Fibroblast of lung (primary cell): Measurements from ENCODE around the gene COL6A2. TPM values are rescaled to one million over a fixed set of nuclear protein-coding genes. Genes with fewer than 3 reads are reported as not detected.

ENCODE experiments used
- DNase-seq, 2 donors: peaks; one replicate each; pipeline versions ENCODE4 v3.0.0 to v3.0.0-alpha.2; 2010; ENCODE audit warnings: low read depth in 2 of 2
- H2AFZ ChIP-seq: 2 replicates; pipeline ENCODE4 v1.5.1; 2012; ENCODE audit warnings: low read length, control low read depth, inconsistent platforms
- H3K27ac ChIP-seq: 2 replicates; pipeline ENCODE4 v1.5.1; 2011; ENCODE audit warnings: low read length, control low read depth; ENCODE audit not compliant: insufficient read depth
- H3K27me3 ChIP-seq: 2 replicates; pipeline ENCODE4 v1.5.1; 2011; ENCODE audit warnings: mild to moderate bottlenecking, low read length; ENCODE audit not compliant: control insufficient read depth, insufficient read depth
- H3K36me3 ChIP-seq: 2 replicates; pipeline ENCODE4 v1.5.1; 2011; ENCODE audit warnings: low read length; ENCODE audit not compliant: control insufficient read depth, insufficient read depth
- H3K4me1 ChIP-seq: 2 replicates; pipeline ENCODE4 v1.5.1; 2011; ENCODE audit warnings: low read length; ENCODE audit not compliant: control insufficient read depth, insufficient read depth; ENCODE audit errors: extremely low read depth
- H3K4me2 ChIP-seq: 2 replicates; pipeline ENCODE4 v1.5.1; 2011; ENCODE audit warnings: low read length, control low read depth; ENCODE audit not compliant: insufficient read depth; ENCODE audit errors: extremely low read depth
- H3K4me3 ChIP-seq, 4 experiments: fragments of 200-600 bp in 1 of 4; sonication (generic) in 1 of 4; replicated peaks in 1 of 4; 2 replicates each; pipeline ENCODE4 v1.5.1; 2011 to 2016; ENCODE audit warnings: low read length in 4 of 4, low read depth in 3 of 4, mild to moderate bottlenecking in 3 of 4, control low read depth in 2 of 4, inconsistent platforms in 1 of 4, mixed read lengths in 1 of 4; ENCODE audit not compliant: insufficient read depth in 1 of 4; ENCODE audit errors: control extremely low read depth in 1 of 4
- H3K79me2 ChIP-seq: 2 replicates; pipeline ENCODE4 v1.5.1; 2012; ENCODE audit warnings: mild to moderate bottlenecking, low read length, inconsistent platforms; ENCODE audit not compliant: control insufficient read depth, insufficient read depth
- H3K9ac ChIP-seq: 2 replicates; pipeline ENCODE4 v1.5.1; 2011; ENCODE audit warnings: mild to moderate bottlenecking, low read length, control low read depth; ENCODE audit not compliant: insufficient read depth
- H3K9me3 ChIP-seq: 2 replicates; pipeline ENCODE4 v1.5.1; 2012; ENCODE audit warnings: low read depth, low read length; ENCODE audit not compliant: control insufficient read depth, insufficient read depth
- H4K20me1 ChIP-seq: 2 replicates; pipeline ENCODE4 v1.5.1; 2011; ENCODE audit warnings: low read length; ENCODE audit not compliant: control insufficient read depth, insufficient read depth; ENCODE audit errors: extremely low read depth
- EZH2 ChIP-seq: IDR thresholded peaks from 2 replicates; pipeline ENCODE4 v1.5.1; 2012; ENCODE audit warnings: low read length, control low read depth, mild to moderate bottlenecking; ENCODE audit errors: missing control alignments
- polyA plus RNA-seq, 2 donors: library from polyadenylated mRNA; depleted of rRNA in 1 of 2; stranded (reverse) in 1 of 2; unstranded in 1 of 2; fragments of >200 nt; gene quantifications; 2 replicates each; pipeline ENCODE4 v1.2.1, GENCODE V29; 2011 to 2012; ENCODE audit warnings: missing spikeins in 1 of 2
- total RNA-seq: library from RNA; depleted of rRNA; stranded (reverse); fragments of >200 nt; gene quantifications from 2 replicates; pipeline ENCODE4 v1.2.1, GENCODE V29; 2014
- TF ChIP-seq, protein P1 (sequence below), 2 donors: IDR thresholded peaks in 1 of 2; conservative IDR thresholded peaks in 1 of 2; 1 replicate in 1 of 2; 2 replicates in 1 of 2; pipeline ENCODE4 v1.5.1; 2011 to 2012; ENCODE audit warnings: low read length in 2 of 2, control low read depth in 1 of 2, inconsistent platforms in 1 of 2, low read depth in 1 of 2, mild to moderate bottlenecking in 1 of 2

Gene COL6A2
- total and polyA plus RNA-seq, 2 donors (not counting 1 experiment from before 2014, with no cell fraction given), result 702 to 782 TPM

DNA sequence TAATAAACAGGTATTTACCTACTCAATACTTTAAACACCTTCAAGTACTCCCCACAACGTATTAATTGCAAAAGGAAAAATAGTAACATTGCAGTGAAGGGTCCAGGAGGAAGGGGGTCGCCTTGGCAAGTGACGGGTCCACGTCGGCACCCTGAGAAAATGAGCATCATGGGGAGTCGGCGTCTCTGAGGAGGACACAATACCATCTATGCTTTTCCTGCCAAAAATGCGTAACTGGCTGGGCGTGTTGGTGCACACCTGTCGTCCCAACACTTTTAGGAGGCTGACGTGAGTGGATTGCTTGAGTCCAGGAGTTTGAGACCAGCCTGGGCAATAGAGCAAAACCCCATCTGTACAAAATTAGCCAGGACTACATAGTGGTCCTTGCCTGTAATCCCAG, 50.2 kb downstream of the COL6A2 start:
- H3K9ac ChIP-seq, result no peak overlapping the region
- H3K36me3 ChIP-seq, result no peaks in the 10 kb centered on the region
- no peaks in the 10 kb centered on the region for H3K9me3 ChIP-seq
- H3K4me2 ChIP-seq, result no peak overlapping the region
- H3K27ac ChIP-seq, result no peak overlapping the region
- H2AFZ ChIP-seq, result no peak overlapping the region
- H3K27me3 ChIP-seq, result no peaks in the 10 kb centered on the region
- H3K4me3 ChIP-seq, result no peak overlapping the region
- TF ChIP-seq EZH2, result no peak
- TF ChIP-seq, protein P1, sequence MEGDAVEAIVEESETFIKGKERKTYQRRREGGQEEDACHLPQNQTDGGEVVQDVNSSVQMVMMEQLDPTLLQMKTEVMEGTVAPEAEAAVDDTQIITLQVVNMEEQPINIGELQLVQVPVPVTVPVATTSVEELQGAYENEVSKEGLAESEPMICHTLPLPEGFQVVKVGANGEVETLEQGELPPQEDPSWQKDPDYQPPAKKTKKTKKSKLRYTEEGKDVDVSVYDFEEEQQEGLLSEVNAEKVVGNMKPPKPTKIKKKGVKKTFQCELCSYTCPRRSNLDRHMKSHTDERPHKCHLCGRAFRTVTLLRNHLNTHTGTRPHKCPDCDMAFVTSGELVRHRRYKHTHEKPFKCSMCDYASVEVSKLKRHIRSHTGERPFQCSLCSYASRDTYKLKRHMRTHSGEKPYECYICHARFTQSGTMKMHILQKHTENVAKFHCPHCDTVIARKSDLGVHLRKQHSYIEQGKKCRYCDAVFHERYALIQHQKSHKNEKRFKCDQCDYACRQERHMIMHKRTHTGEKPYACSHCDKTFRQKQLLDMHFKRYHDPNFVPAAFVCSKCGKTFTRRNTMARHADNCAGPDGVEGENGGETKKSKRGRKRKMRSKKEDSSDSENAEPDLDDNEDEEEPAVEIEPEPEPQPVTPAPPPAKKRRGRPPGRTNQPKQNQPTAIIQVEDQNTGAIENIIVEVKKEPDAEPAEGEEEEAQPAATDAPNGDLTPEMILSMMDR (conservative IDR thresholded peaks at IDR 0.05 in 1 of 2, IDR thresholded peaks at IDR 0.05 in 1 of 2; ENCODE audit: low read depth in 1 of 2, low read length in 2 of 2), result no peak
- no peaks in the 10 kb centered on the region for H3K79me2 ChIP-seq
- peaks cover 3% of the 10 kb centered on the region for H3K4me1 ChIP-seq
- DNase-seq, result no peak
- no peaks in the 10 kb centered on the region for H4K20me1 ChIP-seq

DNA sequence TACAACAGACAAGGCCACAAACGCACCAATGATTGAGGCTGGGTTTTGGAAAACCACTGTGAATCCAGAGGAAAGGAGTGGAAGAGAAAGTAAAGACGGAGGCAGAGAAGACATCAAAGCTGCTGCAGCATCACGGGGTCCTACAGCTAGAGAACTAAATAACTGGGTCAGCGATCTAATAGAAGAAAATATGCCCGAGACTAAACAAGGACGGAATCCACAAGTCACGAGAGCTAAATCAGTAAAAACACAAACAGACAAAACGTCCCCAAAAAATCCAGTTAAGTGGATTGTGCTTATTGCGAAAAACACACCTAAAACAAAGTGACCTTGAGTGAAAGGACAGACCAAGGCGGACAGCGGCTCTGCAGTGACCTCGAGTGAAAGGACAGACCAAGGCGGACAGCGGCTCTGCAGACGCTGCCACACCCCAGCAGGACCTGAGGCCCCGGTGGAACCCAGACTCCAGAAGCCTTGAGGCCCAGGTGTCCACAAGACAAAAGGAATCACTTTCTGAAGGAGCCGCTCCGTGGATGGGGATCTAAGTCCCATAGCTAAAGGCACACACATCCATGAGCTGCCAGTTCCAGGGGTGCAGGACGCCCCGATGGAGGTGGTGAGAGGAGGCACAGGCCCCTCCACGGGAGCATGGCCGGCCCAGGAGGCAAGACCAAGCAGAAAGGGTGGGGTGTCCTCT, 51.4 kb downstream of the COL6A2 start:
- Histone ChIP-seq H3K9me3 (no peaks in the 10 kb centered on the region), H3K4me2 (no peak overlapping the region), H3K4me3 (no peak overlapping the region), H3K27me3 (no peaks in the 10 kb centered on the region), H3K79me2 (no peaks in the 10 kb centered on the region), H3K4me1 (peaks cover 2% of the 10 kb centered on the region), H4K20me1 (no peaks in the 10 kb centered on the region), H3K36me3 (no peaks in the 10 kb centered on the region), H3K9ac (no peak overlapping the region), H3K27ac (no peak overlapping the region), H2AFZ (no peak overlapping the region)
- no peak for DNase-seq
- no peak for TF ChIP-seq EZH2
- TF ChIP-seq, protein P1 (conservative IDR thresholded peaks at IDR 0.05 in 1 of 2, IDR thresholded peaks at IDR 0.05 in 1 of 2; ENCODE audit: low read depth in 1 of 2, low read length in 2 of 2), result no peak

DNA sequence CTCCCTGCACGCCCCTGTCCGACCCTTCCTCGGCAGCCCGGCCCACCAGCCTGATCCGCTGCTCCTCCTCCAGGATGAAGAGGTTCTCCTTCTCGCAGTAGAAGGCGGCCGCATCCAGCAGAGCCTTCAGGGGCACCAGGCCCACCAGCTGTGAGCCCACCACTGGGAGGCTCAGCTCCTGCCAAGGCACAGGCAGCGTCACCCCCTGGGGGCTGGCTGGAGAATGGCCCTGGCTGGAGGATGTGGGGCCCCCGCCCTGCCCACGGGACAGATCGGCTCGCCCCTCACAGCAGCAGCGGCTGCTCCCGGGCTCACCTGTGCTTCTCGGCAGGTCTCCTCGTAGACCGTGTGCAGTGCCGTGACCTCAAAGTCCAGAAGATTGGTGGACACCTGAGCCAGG, 52.2 kb downstream of the COL6A2 start:
- Histone ChIP-seq H3K36me3 (no peaks in the 10 kb centered on the region), H3K9ac (no peak overlapping the region), H2AFZ (no peak overlapping the region), H3K27ac (no peak overlapping the region), H3K4me3 (no peak overlapping the region), H3K27me3 (no peaks in the 10 kb centered on the region), H3K79me2 (no peaks in the 10 kb centered on the region), H4K20me1 (no peaks in the 10 kb centered on the region), H3K9me3 (no peaks in the 10 kb centered on the region), H3K4me1 (peaks cover 2% of the 10 kb centered on the region), H3K4me2 (no peak overlapping the region)
- TF ChIP-seq EZH2, result no peak
- TF ChIP-seq, protein P1 (conservative IDR thresholded peaks at IDR 0.05 in 1 of 2, IDR thresholded peaks at IDR 0.05 in 1 of 2; ENCODE audit: low read depth in 1 of 2, low read length in 2 of 2), result no peak
- no peak for DNase-seq
